Measurements from ENCODE around the gene CPNE7.

CPNE7 gene

DNA sequence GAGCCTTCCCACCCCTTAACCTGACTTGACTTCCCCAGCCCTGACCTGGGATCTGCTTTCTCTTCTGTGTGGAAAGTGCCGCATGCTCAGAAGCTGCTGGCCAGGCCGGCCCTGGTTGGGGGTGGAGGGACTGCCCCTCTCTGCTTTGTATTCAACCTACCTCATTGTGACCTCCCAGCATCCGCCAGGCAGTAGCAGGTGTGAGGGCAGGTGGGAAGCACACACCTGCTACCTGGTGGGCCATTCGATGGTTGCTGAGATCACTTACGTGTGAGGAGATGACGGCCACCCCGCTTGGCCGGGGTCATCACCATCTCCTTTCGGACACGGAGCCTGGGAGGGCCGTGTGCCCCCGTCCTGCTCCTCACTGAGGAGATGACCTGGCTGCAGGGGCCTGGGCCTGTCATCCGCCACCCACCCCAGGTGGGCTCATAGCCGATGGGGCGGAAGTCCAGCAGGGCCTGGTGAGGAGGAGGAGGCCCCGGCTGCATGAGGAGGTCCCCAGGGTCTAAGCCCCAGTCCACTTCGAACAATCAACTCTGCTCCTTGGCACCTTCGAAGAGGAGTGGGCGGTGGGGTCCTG, 7.1 kb downstream of the CPNE7 start:
- Histone ChIP-seq H3K4me2 (ENCODE audit: insufficient read depth, low read length) (no peak overlapping the region), H3K27ac (ENCODE audit: low read length) (no peak overlapping the region), H3K36me3 (ENCODE audit: insufficient read depth, low read length) (peaks cover 26% of the 10 kb centered on the region)

DNA sequence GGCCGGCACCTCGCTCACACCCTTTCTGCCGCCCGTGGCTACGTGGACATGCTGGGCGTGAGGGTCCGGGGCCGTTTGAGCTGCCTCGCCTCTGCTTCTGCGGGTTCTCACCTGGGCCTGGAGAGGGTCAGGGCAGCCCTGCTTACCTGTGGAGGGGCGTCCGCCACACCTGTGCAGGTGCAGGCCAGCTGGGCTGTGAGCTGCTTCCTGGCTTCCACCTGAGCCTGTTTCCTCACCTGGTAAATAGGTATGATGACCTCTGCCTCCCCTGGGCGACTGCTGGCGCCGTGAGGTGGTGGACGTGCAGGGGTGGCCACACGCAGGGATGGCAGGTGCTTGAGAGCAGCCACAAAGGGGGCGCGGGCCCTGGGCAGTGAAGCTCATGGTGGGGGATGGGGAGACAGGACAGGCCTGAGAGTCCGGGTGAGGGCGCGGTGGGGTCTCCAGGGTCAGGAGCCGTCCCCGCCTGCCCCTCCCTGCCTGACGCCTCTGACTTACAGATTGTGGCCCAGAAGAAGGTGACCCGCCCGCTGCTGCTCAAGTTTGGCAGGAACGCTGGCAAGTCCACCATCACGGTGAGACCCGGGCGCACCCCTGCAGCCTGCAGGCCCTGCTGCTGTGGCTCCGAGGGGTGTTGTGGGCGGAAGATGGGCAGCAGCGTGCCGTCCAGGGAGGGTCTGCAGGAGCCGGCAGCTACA, 7.8 kb downstream of the CPNE7 start:
- Histone ChIP-seq H3K4me2 (ENCODE audit: insufficient read depth, low read length) (no peak overlapping the region), H3K27ac (ENCODE audit: low read length) (no peak overlapping the region), H3K9me3 (ENCODE audit: insufficient read depth, low read length, severe bottlenecking) (peaks cover 21% of the 10 kb centered on the region), H2AFZ (ENCODE audit: low read depth, low read length) (no peak overlapping the region), H3K9ac (ENCODE audit: low read depth, low read length) (no peak overlapping the region), H4K20me1 (ENCODE audit: insufficient read depth, low read length) (no peaks in the 10 kb centered on the region), H3K4me1 (ENCODE audit: insufficient read depth, low read length) (no peaks in the 10 kb centered on the region), H3K79me2 (ENCODE audit: insufficient read depth, low read length) (no peaks in the 10 kb centered on the region), H3K4me3 (ENCODE audit: low read depth in 1 of 2, low read length in 2 of 2) (no peak overlapping the region), H3K27me3 (ENCODE audit: insufficient read depth, low read length, poor library complexity) (no peaks in the 10 kb centered on the region), H3K36me3 (ENCODE audit: insufficient read depth, low read length) (peaks cover 29% of the 10 kb centered on the region)
- TF ChIP-seq CTCF (IDR thresholded peaks at IDR 0.05; ENCODE audit: borderline replicate concordance, extremely low read depth, low read length, poor library complexity, severe bottlenecking) = no peak
- TF ChIP-seq EZH2 (IDR thresholded peaks at IDR 0.05; ENCODE audit: borderline replicate concordance, low read depth, low read length, severe bottlenecking) = no peak
- DNase-seq (no peak), ATAC-seq (ENCODE audit: insufficient read depth, low read depth) (no peak)

More for the DNA sequence above, 7.1 kb downstream of the CPNE7 start:
- TF ChIP-seq EZH2 (IDR thresholded peaks at IDR 0.05; ENCODE audit: borderline replicate concordance, low read depth, low read length, severe bottlenecking) = no peak
- TF ChIP-seq CTCF (IDR thresholded peaks at IDR 0.05; ENCODE audit: borderline replicate concordance, extremely low read depth, low read length, poor library complexity, severe bottlenecking) = no peak
- no peak overlapping the region for H2AFZ ChIP-seq (ENCODE audit: low read depth, low read length)
- peaks cover 18% of the 10 kb centered on the region for H3K9me3 ChIP-seq (ENCODE audit: insufficient read depth, low read length, severe bottlenecking)
- ATAC-seq (ENCODE audit: insufficient read depth, low read depth) = no peak
- no peaks in the 10 kb centered on the region for H4K20me1 ChIP-seq (ENCODE audit: insufficient read depth, low read length)
- no peak for DNase-seq
- no peaks in the 10 kb centered on the region for H3K4me1 ChIP-seq (ENCODE audit: insufficient read depth, low read length)
- no peaks in the 10 kb centered on the region for H3K79me2 ChIP-seq (ENCODE audit: insufficient read depth, low read length)
- no peaks in the 10 kb centered on the region for H3K27me3 ChIP-seq (ENCODE audit: insufficient read depth, low read length, poor library complexity)
- H3K9ac ChIP-seq (ENCODE audit: low read depth, low read length) = no peak overlapping the region
- H3K4me3 ChIP-seq (ENCODE audit: low read depth in 1 of 2, low read length in 2 of 2) = no peak overlapping the region

DNA sequence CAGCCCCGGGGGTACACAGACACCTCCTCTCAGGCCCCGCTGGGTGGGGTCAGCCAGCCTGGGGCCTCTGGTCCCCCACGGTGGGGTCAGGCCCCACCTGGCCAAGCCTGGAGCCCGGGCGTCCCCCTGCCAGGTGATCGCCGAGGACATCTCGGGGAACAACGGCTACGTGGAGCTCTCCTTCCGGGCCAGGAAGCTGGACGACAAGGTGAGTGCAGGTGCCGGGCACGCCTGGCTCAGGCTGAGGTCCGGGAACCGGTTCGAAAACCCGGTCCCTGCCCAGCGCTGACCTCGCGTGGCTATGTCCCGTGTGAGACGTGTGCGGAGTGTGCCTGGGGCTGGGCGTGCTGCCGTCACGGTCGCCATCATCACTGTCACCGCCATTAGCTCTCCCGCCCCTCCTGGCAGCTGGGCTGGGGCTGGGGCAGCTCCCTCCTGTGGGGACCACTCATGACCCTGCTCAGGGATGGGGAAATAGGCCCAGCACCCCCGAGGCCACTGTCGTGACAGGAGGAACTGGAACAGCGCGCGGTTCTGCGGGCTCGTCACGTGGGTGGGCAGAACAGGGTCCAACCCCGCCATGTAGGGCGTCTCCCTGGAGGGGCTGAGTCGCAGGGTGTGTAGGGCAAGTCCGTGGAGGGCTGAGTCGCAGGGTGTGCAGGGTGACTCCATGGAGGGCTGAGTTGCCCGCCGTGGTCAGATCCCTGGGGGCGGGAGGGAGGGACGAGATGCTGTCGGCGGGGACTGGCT, 8.5 kb downstream of the CPNE7 start:
- no peaks in the 10 kb centered on the region for H4K20me1 ChIP-seq (ENCODE audit: insufficient read depth, low read length)
- H3K4me3 ChIP-seq (ENCODE audit: low read depth in 1 of 2, low read length in 2 of 2) = no peak overlapping the region
- no peak for TF ChIP-seq EZH2 (IDR thresholded peaks at IDR 0.05; ENCODE audit: borderline replicate concordance, low read depth, low read length, severe bottlenecking)
- no peak for TF ChIP-seq CTCF (IDR thresholded peaks at IDR 0.05; ENCODE audit: borderline replicate concordance, extremely low read depth, low read length, poor library complexity, severe bottlenecking)
- ATAC-seq (ENCODE audit: insufficient read depth, low read depth) = no peak
- no peaks in the 10 kb centered on the region for H3K4me1 ChIP-seq (ENCODE audit: insufficient read depth, low read length)
- no peak overlapping the region for H3K9ac ChIP-seq (ENCODE audit: low read depth, low read length)
- no peak overlapping the region for H2AFZ ChIP-seq (ENCODE audit: low read depth, low read length)
- H3K27me3 ChIP-seq (ENCODE audit: insufficient read depth, low read length, poor library complexity) = no peaks in the 10 kb centered on the region
- DNase-seq = no peak
- no peaks in the 10 kb centered on the region for H3K79me2 ChIP-seq (ENCODE audit: insufficient read depth, low read length)
- H3K27ac ChIP-seq (ENCODE audit: low read length) = no peak overlapping the region
- H3K36me3 ChIP-seq (ENCODE audit: insufficient read depth, low read length) = peaks cover 34% of the 10 kb centered on the region
- peaks cover 26% of the 10 kb centered on the region for H3K9me3 ChIP-seq (ENCODE audit: insufficient read depth, low read length, severe bottlenecking)
- H3K4me2 ChIP-seq (ENCODE audit: insufficient read depth, low read length) = no peak overlapping the region
